GM18870 (cell line): ENCODE results near the gene PRSS33.

ENCODE experiments used
- ATAC-seq: cut with Tn5 transposase; IDR thresholded peaks from one replicate; pipeline ENCODE4 v1.9.1; 2021; ENCODE audit warnings: moderate library complexity; ENCODE audit not compliant: unreplicated experiment

Gene PRSS33

DNA sequence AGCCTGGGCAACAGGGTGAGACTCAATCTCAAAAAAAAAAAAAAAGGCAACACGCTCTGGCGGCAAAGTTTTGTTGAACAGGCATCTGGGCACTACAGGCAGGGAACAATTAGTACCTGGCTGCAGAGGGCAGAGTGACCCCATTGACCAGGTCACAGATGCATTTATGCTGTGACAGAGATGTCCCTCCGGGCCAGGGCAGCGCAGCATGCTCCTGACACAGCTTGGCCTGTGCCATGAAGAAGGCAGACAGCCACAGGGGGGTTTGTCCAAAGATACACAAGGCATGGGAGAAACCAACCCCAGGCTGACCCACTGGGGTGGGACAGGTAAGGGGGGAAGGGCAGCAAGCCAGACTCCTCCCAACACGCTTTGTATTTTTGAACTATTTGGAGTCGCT is 42.6 kb downstream of the PRSS33 start:
- no peak for ATAC-seq

GRCh38 chr16:2743007-2743810 is 44.2 kb downstream of the PRSS33 start:
- no peak for ATAC-seq

DNA sequence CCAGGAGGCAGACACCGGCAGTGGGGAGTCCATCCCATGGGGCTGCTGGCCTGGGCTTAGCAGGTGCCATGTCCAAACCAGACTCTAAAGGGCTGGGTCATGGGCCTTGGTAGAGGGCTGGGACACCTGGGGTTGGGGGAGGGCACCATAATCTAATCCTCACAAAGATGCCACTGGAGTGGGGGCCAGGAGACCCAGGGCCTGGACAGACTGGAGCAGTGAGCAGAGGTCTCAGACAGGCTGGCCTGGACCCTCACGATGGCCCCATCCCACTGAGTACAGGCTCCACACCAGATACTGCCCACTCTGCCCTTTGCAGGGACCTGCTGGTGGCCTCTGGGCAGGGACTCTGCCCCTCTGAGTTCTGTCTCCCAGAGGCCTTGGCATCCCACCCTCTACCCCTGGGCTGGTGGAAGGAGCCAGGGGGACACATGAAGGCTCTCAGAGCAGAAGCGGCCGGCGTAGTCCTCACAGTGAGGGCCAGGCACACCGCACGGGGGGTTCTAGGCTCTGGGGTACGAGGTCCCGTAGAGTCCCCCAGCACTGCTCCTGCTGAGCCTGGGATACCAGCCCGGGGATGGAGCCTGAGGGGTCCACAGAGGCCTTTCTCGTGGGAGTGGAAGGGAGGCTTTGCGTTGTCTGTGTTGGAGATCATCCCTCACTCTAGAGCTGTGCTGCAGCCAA is 44.9 kb downstream of the PRSS33 start:
- ATAC-seq = no peak

- ATAC-seq = no peak
Measured at GRCh38 chr16:2741168-2741567, 46.2 kb downstream of the PRSS33 start.

DNA sequence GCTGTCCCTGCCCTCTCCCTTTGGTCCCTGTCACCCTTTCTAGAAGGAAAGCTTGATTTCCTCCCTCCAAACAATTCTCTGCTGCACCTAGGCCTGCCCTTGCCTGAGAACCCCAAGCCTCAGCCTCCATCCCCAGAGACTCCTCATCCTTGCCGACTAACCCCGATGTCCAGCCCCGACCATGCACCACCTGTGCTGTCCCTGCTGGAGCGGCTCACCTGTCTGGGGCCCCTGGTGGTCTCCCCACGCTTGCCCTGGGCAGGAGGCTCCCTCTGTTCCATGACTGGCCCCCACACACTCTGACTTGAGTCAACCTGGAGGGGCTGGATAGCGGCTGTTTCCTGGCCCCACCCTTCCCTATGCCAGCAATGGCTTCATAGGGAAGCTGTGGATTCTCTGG is 46.9 kb downstream of the PRSS33 start:
- no peak for ATAC-seq

- no peak for ATAC-seq
Measured at GRCh38 chr16:2739625-2740430, 47.5 kb downstream of the PRSS33 start.

GRCh38 chr16:2738615-2739014 is 48.7 kb downstream of the PRSS33 start:
- ATAC-seq = no peak

- ATAC-seq = no peak
Measured at GRCh38 chr16:2737895-2738418, 49.4 kb downstream of the PRSS33 start.

DNA sequence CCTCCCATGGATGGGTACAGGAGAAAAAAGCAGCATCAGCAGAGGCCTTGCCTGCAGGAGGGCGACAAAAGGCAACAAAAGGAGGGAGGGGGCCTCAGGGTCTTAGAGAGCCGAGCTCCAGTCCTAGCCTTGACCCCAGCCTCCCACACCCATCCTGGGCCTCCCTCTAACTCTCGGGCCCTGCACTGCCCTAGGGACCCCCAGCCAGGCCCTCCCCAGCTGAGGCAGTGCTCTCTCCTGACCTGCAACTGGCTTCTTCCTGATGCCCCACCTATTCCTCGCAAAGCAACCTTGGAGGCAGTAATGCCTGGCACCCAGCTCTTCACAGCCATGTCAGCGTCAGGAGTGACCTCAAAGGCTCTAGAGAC is 50.1 kb downstream of the PRSS33 start:
- no peak for ATAC-seq

DNA sequence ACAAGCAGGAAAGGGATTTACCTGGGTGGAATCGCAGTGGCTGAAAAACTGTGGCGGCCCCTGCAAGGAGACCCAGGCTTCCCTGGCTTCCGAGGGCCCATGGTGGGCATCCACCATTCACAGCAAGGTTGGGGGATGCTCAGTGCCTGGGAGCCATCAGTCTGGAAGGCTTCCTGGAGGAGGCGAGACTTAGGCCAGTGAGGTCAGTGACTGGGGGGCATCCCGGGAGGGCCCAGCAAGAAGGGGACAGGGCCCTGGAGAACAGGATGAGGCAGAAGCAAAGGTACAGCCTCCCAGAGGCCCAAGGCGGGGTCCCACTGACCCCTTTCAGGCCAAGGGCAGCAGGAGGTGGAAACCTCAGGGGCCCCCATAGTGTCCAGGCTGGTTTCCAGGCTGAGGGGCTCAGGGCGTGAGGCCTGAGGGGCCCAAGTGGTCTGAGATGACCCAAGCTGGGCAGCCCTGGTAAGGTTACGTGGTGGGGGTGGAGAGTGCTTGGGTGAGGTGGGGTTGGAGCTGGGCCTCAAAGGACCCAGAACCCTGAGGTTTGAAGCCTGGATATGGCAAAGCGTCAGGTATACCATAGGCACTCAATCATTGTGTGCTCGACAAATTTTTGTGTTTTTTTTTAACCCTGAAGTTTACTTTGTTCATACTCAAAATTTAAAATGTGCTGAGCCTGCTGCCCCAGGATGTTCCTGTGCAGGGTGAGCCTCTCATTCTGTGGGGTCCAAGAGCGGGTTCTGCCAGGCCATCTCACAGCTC is 50.7 kb downstream of the PRSS33 start:
- no peak for ATAC-seq

GRCh38 chr16:2734844-2735515 is 52.4 kb downstream of the PRSS33 start:
- ATAC-seq = no peak
